Astrocyte of the cerebellum (primary cell): Measurements from ENCODE around the gene FOXP3.
"Not testable (repeated sequence)": the region's sequence is repeated elsewhere in the genome, so short reads cannot be mapped to it uniquely, and the experiment has no call there.

Experiments
- DNase-seq: peaks from one replicate; pipeline ENCODE4 v3.0.0-alpha.2; 2011; ENCODE audit warnings: low read depth
- H3K4me3 ChIP-seq: 2 replicates; pipeline ENCODE4 v1.5.1; 2011; ENCODE audit warnings: mild to moderate bottlenecking, low read depth, low read length, moderate library complexity
- in situ Hi-C: cut with HindIII; loops from 2 replicates; pipeline ENCODE4 v1.10.0; 2017; ENCODE audit warnings: low sequenced_read_pairs
- TF ChIP-seq, protein P1 (sequence below): IDR thresholded peaks from 2 replicates; pipeline ENCODE4 v1.5.1; 2012; ENCODE audit warnings: low read length, low read depth, moderate library complexity, mild to moderate bottlenecking; ENCODE audit errors: missing control alignments

The FOXP3 gene, protein sequence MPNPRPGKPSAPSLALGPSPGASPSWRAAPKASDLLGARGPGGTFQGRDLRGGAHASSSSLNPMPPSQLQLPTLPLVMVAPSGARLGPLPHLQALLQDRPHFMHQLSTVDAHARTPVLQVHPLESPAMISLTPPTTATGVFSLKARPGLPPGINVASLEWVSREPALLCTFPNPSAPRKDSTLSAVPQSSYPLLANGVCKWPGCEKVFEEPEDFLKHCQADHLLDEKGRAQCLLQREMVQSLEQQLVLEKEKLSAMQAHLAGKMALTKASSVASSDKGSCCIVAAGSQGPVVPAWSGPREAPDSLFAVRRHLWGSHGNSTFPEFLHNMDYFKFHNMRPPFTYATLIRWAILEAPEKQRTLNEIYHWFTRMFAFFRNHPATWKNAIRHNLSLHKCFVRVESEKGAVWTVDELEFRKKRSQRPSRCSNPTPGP

DNA sequence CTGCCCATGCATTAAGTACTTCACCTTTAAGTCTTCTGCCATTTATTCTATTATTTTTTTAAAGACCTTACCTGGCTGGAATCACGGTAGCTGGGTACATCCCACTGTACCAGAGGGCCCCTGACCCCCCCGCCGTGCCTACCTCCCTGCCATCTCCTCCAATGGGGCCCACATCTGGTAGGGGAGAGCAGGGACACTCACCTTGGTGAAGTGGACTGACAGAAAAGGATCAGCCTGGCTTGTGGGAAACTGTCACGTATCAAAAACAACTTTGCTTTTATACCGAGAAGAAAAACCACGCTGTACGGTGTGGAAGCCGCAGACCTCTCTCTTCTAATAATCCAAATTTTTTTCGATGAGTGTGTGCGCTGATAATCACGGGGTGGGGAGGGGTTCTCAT, at the start of gene FOXP3:
FOXP3 (minus strand) TSS at position 251 of the 400 bp plus-strand sequence. CDS start 6,205 bp downstream, outside the sequence.
- TF ChIP-seq, protein P1, sequence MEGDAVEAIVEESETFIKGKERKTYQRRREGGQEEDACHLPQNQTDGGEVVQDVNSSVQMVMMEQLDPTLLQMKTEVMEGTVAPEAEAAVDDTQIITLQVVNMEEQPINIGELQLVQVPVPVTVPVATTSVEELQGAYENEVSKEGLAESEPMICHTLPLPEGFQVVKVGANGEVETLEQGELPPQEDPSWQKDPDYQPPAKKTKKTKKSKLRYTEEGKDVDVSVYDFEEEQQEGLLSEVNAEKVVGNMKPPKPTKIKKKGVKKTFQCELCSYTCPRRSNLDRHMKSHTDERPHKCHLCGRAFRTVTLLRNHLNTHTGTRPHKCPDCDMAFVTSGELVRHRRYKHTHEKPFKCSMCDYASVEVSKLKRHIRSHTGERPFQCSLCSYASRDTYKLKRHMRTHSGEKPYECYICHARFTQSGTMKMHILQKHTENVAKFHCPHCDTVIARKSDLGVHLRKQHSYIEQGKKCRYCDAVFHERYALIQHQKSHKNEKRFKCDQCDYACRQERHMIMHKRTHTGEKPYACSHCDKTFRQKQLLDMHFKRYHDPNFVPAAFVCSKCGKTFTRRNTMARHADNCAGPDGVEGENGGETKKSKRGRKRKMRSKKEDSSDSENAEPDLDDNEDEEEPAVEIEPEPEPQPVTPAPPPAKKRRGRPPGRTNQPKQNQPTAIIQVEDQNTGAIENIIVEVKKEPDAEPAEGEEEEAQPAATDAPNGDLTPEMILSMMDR: no peak
- H3K4me3 ChIP-seq: no peak within 1 kb of the TSS
- in situ Hi-C loops: no loop called here
- DNase-seq: no peak

DNA sequence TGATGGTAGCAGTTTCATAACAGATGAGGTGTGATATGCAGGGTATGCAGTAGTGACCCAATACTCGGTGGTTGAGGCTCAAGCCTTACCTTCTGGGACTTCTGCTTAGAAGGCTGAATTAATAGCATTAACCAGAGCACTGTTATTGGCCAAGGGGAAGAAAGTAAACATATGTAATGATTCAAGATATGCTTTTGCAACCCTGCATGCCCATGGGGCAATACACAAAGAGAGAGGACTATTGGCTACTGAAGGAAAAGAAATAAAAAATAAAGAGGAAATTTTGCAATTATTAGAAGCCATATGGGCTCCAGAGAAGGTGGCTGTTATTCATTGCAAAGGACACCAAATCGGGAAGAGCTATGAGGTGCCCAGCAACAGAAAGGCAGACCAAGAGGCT, 47.7 kb upstream of the FOXP3 start:
- in situ Hi-C loops: no loop called here
- no peak for DNase-seq
- H3K4me3 ChIP-seq: no peak overlapping the region
- TF ChIP-seq, protein P1: no peak

DNA sequence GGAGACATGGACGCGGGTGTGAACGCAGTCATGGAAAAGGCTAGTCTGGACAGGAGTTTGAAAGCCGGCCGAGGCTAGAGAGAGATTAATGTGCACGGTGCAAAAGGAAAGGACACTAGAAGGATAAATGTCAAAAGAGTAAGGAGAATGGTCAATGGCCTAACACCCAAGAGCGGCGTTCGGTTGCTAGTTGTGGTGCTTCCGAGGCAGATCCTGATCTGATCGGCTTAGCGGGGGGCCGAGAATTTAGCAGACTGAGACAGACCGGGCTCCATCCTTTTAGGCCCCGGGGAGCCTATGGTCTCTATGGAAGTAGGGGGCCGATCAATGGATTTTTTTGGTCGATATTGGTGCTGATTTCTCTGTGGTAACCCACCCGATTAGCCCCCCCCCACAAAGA, 45.9 kb upstream of the FOXP3 start:
- in situ Hi-C loops: no loop called here
- H3K4me3 ChIP-seq: no peak overlapping the region
- TF ChIP-seq, protein P1: no peak
- no peak for DNase-seq

DNA sequence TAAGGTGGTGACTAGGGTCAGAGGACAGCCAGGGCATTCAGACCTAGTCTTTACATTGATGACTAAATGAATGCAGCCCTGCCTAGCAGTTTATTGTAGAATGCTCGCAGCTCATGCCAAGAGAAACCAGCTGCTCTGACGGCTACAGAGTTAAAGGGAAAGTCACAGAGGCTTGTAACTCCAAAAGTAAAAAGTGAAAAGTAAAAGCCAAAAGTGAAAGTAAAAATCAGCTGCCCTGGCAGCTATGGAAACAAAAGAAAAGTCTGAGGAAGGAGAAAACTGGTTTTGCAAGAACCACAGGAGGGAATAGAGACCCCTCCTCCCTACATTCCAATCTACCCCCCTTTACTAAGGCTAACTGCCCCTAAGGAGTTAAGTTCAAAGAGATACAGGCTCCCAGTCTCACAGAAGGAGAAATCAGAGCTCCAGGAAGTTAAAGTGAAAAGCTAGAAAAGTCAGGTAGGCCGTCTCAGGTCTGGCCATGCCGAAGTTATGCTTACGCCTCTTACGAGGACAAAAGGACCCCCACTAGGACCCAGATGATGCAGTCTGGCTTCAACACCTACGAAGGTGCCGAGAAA, 45.0 kb upstream of the FOXP3 start:
- in situ Hi-C loops: no loop called here
- DNase-seq: no peak
- peak overlapping the region; percentile 14 for H3K4me3 ChIP-seq
- TF ChIP-seq, protein P1: no peak

DNA sequence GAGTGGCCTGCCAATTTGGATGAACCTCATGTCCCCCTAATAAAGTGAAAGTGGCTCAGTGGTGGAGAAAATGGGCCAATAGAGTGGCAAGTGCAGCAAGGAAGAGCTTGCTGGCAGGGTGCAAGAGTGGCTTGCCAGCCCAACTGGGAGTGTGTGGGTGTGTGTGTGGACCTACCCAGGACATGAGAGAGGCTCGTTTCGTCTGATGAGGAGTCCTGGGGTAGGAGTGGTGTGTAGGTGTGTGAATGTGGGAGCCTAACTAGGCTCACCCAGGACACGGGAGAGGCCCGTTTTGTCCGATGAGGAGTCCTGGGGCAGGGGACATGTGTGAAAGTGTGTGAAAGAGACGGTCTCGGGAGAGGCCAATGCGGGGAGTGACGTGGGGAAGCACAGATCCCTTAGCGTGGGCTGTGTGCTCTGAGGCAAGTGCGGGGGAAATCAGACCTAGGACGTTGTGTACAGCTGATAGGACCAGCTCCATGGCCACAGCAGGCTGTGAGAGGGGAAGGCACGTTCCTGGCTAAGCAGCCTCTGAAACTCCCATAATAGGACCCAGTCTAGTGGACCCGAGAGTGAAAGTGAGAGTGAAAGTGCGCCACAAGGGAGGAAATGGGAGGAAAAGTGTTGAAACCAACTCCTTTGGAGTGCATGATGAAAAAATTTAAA, 44.2 kb upstream of the FOXP3 start:
- H3K4me3 ChIP-seq: no peak overlapping the region
- DNase-seq: no peak
- TF ChIP-seq, protein P1: no peak
- in situ Hi-C loops: no loop called here

DNA sequence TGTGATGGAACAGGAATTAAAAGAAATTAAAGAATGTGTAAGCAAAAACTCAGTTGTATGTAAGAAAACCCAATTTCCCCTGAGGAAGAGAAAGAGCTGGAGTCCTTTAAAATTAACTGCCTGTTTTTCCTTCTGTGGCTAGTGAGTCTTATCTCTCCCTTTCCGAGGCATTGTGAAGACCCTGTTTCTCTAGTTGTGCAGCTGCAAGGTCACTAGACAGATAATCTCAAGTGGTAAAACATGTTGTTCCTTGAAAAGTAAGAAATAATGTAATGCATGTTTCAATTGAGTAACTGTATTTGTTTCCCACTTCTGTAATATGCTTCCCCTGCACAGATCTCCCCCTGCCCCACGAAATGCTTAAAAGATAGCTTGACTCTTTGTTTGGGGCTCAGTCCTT, 43.3 kb upstream of the FOXP3 start:
- in situ Hi-C loops, H3K4me3 ChIP-seq, DNase-seq: not testable (repeated sequence)

DNA sequence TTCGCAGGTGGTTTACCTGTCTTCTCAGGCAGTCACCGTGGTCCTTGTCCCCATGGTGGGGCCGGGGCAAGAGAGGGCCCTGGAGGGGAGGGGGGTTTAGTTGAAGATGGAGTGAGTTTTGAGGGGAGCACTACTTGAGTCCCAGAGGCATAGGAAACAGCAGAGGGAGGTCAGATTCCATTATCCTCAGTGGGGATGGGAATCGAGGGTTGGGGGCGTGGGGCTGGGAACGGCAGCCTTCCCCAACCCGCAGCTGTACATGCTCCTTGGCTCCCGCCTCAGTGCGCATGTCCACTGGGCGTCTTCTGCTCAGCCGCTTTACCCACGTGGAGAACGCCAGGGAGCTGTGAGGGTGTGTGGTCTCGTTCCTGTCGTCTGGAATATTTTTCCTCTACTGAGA, 38.8 kb upstream of the FOXP3 start, which contains the start of gene GAGE10:
GAGE10 (plus strand) TSS at position 301 of the 400 bp plus-strand sequence. CDS start 1,214 bp downstream, outside the sequence.
- TF ChIP-seq, protein P1: no peak
- in situ Hi-C loops: no loop called here
- DNase-seq: no peak
- no peak within 1 kb of the TSS for H3K4me3 ChIP-seq
